Left cardiac atrium (tissue), 4 donors: ENCODE results near the gene TMEM143. TPM values are rescaled to one million over a fixed set of nuclear protein-coding genes. Genes with fewer than 3 reads are reported as not detected.
A peak's percentile ranks its signal among the peaks of the same experiment; 100 is the strongest.
"Not testable (repeated sequence)": the region's sequence is repeated elsewhere in the genome, so short reads cannot be mapped to it uniquely, and the experiment has no call there.

Experiments used
- ATAC-seq, 2 donors: fragments of 200-7000 bp; cut with Tn5 transposase; one replicate each; pipeline ENCODE4 v1.9.1; 2020; ENCODE audit warnings: mild to moderate bottlenecking in 2 of 2, moderate library complexity in 2 of 2
- DNase-seq: peaks from one replicate; pipeline ENCODE4 v3.0.0-alpha.2; 2020
- intact Hi-C, 2 donors: fragments of 100-400 bp; cut with DNase I; formaldehyde crosslinking; loops; one replicate each; pipeline versions ENCODE4 v1.14.1 to v1.15.1; 2022 to 2023
- total RNA-seq, 2 donors: library from RNA; stranded (reverse); fragmentation: NEBNext Ultra II Directional; extraction: Animal tissue kit (Norgen Biotek cat#: 25700); gene quantifications; one replicate each; pipeline ENCODE4 v1.2.1, GENCODE V29; 2021
- donor health status: DM: no; HTN: yes; CAD: no.
- donor health status: DM: no; HTN: yes; CAD: no; lungs with severe emphysema.
- donor health status: DM: yes; HTN: yes; CAD: no.
- donor health status: Dilated cardiomyopathy.

Gene TMEM143
- total RNA-seq, 2 donors from 2014 or later = 30.5 to 43.0 TPM

DNA sequence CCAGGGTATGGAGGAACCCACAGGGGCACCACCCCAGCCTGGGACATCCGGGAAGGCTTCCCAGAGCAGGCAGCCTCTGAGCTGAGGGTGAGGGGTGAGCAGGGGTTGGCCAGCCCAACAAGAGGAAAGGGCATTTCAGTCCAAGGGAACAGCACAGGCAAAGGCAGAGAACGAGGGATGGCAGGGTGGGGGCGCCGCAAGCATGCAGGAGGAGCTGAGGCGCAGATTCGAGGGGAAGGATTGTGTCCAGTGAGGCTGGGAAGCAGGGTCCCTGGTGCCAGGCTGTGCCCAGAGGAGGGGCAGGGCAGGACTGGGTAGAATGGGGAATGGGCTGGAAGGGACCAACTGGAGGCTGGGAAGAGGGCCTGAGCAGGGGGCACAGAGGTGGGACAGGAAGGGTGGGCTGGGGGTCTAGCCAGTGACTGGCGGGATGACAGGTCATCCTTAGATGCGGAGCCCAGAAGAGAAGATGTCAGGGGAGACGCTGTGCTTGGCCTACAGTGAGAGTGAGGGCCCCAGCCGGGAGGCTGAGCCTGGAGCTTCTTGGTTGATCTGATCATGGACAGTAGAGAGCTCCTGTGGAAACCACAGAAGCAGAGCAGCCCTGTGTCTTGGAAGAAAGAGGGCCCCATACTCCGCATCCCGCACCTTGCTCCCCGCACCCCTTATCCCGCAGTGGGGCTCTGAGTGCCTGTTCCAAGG, 24.8 kb downstream of the TMEM143 start:
- no peak for DNase-seq
- intact Hi-C loops = no loop called here
- ATAC-seq = no peak

DNA sequence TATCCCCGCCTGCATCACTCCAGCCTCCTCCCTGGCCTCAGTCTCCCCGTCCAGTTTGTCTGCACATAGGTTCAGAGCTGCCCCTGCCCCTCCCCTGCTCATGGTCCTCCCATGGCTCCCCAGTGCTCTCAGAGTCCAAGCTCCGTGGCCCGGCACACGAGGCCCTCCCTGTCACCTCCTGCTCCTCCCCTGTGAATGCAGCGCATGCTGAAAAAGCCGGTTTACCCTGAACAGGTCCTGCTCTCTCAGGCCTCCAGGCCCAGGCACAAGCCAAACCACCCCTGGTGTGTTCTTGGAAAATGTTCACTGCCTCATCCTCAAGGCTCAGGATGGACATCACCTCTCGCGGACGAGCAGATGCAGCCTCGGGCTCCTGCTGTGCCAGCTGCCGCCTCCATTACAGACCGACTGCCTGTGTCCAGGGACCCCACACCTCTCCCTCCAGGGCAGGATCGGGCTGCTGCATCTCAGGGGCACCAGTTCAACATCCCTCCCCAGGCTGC, 25.4 kb downstream of the TMEM143 start:
- ATAC-seq (no peak), DNase-seq (no peak)
- intact Hi-C loops = no loop called here

DNA sequence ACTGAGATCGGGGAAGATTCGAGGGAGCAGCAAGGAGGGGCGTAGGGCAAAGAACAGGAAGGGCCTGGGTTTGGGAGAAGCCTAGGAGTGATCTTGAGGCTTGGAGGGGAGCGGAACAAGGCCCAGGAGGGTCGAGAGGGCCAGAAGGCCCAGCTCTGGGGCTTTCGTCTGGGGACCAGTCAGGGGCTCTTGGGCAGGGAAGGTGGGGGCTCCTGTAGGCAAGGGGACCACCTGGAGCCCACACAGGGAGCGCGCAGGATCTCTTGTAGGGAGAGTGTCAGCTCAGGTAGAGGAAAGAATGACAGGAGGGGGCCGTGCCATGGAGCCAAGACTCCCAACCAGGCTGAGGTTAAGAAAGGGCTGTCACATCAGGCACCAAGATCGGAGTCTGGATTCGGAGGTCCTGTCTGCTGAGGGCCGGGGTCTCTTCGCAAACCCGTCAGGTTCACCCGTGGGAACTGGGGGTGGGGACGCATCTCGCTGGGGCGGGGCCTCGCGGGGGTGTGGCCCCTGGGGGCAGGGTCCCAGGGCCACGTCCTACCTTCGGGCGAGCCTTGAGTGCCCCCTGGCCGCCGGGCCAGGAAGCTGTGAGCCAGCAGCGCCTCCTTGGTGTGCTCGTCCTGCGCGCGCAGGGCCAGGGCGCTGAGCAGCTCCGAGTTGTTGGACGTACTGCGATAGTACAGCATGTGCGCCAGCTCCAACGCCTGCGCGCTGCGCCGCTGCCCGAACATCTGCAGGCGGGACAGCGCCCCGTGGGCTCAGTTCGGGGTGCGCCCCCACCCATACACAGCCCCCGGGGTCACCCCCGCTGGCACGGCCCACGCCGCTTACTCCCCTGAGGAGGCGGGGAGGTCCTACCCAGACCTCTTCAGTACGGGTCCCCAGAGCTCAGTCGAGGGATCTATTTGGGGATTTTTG, 30.0 kb downstream of the TMEM143 start:
- intact Hi-C loops = loop anchor here in 1 of 2 donors (2.0 kb wide), 1 partner anchor 43 kb away; no protein-coding TSS in a partner anchor
- DNase-seq (peak; percentile 94), ATAC-seq (peak; percentile 85 to 92)

DNA sequence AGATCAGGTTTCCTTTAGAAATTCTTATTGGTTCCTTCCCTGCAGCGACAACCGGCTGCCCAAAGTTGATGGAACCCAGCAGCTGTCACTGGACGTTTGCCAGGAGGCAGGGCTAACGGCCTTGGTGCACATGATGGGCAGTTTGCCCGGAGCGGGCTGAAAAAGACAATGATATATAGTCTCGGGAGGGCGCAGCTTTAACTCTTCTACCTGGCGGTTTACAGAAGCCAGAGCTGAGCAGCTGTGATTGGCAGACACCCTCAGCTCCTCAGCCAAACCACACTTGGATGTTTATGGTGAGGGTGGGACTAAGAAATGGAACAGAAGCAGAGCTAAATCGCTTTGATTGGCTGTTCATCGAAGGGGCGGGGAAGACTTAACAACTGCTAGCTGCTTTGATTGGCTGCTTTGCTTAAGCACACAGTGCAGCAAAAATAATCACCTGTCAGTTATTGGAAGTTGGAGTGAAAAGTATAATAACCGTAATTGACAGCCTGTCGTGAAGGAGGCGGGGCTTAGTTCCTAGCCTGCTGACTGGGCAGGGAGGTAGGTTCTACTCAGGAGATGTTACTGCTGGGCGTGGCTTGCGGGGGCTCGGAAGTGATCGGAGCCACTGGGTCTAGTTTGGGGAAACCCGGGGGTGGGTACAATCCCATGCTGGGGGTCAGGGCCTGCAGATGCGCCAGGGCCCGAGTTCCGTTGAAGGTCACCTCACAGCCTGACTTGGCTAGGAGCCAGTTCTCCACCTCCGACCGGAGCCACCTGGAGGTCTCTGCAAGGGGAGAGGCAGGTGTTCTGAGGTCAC, 30.9 kb downstream of the TMEM143 start:
- ATAC-seq (peak; percentile 80 to 84), DNase-seq (peak; percentile 89)
- intact Hi-C loops = loop anchor here in 1 of 2 donors (2.0 kb wide), 1 partner anchor 42 kb away; no protein-coding TSS in a partner anchor

DNA sequence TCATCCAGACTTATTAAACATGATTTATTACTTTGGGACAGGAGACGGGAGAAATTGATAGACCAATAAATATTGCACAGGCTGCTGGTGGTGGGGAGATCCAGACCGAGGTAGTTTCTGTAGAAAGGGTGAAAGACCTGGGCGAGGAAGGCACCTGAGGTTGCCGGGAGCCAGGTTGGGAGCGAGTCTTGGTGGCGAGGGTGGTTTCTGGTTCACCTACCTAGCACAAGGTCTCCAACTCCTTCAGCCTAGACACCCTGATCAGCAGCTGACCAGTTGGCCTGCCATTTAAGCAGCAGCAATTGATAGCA, 31.4 kb downstream of the TMEM143 start:
- intact Hi-C loops = loop anchor here in 1 of 2 donors (2.0 kb wide), 1 partner anchor 42 kb away; no protein-coding TSS in a partner anchor
- ATAC-seq (no peak), DNase-seq (no peak)

DNA sequence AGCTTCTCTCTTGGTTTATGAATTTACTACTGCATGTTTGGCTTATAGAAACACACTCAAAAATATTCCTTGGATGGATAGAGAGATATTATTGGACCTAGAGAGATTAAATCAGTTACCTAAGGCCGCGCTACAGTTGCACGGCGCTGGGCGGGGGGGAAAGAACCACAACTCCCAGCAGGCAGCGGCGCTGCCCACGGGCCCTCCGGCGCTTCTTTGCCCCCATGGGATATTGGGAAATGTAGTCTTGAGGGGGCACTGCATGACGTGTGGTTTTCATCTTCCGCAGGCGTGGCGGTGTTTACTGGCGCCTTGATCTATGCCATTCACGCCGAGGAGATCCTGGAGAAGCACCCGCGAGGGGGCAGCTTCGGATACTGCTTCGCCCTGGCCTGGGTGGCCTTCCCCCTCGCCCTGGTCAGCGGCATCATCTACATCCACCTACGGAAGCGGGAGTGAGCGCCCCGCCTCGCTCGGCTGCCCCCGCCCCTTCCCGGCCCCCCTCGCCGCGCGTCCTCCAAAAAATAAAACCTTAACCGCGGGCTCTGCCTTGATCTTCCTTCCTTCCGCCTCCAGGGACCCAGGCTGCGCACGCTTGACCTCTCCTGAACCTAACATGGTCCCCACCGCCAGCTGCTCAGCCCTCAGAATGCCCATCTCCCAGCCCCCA, 33.6 kb downstream of the TMEM143 start:
- intact Hi-C loops = no loop called here
- ATAC-seq (peak; percentile 14 to 49), DNase-seq (peak; percentile 76)

DNA sequence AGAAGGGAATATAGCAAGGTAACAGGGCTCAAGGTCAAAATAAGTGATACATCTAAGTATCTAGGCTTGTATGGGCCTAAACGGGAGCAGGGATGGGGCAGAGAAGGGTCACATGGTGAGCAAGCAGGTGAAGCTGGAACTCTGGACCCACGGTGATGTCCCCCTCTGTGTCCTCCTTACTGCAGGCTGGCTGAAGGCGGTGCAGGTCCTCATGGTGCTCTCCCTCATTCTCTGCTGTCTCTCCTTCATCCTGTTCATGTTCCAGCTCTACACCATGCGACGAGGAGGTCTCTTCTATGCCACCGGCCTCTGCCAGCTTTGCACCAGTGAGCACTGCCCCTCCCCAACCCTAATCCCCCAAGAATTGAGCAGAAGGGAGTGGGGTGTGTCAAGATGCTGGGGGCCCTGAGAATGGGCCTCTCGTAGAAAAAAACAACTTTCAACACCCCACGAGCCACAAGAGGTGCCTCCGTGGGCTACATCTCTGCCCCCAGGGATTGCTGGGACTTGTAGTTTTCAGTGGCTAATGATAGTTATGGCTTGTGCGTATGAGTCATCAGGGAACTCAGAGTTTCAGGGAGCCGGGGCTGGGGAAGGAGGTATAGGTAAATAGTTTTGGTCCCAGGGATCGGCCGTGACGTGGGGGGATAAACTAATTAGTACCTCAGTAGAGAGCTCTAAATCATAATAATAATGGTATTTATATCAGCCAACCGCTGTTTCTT, 34.4 kb downstream of the TMEM143 start:
- intact Hi-C loops = loop anchor here in 1 of 2 donors (10.0 kb wide), 1 partner anchor 255 kb away; no protein-coding TSS in a partner anchor
- DNase-seq = no peak
- ATAC-seq = no peak

DNA sequence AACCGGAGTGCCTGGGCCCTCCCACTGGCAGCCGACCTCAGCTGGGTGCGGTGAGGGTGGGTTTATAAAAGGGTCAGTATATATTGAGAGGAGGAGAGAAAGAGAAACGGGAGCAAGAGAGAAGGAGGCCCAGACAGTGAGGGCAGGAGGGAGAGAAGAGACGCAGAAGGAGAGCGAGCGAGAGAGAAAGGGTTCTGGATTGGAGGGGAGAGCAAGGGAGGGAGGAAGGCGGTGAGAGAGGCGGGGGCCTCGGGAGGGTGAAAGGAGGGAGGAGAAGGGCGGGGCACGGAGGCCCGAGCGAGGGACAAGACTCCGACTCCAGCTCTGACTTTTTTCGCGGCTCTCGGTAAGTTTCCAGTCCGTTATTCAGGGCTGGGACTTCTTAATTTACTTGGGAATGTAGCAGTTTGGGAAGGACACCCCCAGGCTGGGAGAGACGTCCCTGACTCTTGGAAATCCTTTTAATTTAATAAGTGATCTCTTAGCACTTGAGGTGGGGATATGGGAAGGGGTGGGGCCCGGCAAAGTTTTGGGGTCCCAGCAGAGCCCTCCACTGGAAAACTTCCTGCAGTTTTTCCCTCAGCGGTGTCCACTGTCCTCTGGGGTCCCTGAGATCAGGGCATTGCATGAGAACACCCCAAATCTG, 38.4 kb downstream of the TMEM143 start, which contains the start of gene EMP3:
TSS of gene EMP3 (plus strand) at position 288 of the 646 bp plus-strand sequence. CDS start 1,293 bp downstream, outside the sequence.
- intact Hi-C loops = loop anchor here in 1 of 2 donors (10.0 kb wide), 1 partner anchor 259 kb away; no protein-coding TSS in a partner anchor

DNA sequence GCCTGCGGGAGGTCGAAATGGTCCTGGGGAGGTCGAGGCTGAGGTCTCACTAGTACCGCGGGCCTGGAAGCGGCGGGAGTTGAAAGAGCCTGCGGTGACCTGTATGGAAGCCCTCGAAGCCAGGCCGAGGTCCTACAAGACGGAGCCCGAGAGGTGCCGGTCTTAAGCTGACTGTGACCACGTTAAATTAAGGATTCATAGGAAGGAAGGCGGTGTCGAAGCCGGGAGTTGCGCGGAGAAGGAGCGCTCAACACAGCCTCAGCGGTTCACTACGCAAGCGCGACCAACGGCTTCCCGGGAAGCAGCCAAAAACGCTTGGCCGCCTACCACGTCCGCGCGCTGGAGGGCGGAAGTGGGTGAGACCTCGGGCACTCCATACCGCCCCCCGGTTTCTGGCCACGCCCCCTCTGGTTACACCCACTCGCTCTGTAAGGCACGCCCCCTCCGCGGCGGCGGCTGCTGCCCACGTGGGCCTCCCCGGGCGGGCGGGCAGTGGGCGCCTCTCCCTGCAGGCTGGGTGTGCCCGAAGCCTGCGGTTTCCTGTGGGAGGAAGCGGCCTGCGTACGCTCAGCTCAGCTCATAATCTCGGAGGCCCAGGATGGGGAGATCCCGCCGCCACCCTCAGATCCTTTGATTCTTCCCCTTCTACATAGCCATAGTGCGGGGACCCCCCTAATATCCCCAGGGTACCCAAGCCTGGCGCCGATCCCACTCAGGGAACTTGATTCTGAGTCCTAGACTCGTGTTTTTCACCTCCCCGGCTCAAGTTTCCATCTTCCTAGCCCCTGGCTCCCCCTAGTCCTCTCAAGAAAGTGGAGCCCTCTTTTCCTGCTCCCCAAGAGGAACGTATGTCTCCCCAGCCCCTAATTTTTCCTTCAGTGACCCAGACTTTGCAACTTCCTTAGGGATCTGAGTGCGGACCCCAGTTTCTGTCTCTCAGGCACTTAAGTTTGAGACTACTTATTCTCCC, 41.8 kb downstream of the TMEM143 start:
- intact Hi-C loops = loop anchor here in 1 of 2 donors (10.0 kb wide), 1 partner anchor 263 kb away; no protein-coding TSS in a partner anchor
- ATAC-seq (peak; percentile 91 to 92), DNase-seq (peak; percentile 99)

More for the DNA sequence above, 38.4 kb downstream of the TMEM143 start, which contains the start of gene EMP3:
- DNase-seq (peak; percentile 84), ATAC-seq (peak; percentile 44 to 56)

DNA sequence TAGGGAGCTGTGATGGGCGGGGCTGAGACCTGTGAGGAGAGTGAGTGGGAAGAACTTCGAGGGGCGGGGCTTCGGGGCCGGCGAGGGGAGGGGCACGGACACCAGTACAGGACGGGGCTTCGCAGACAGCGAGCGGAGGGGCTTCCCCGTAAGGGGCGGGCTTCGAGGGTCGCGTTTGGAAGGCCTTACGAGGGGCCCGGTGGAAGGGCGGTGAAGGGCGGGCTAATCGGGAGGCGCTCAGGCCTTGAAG, 42.4 kb downstream of the TMEM143 start:
- peak; percentile 98 for DNase-seq
- intact Hi-C loops = loop anchor here in 1 of 2 donors (10.0 kb wide), 1 partner anchor 264 kb away; no protein-coding TSS in a partner anchor
- ATAC-seq = peak; percentile 88 to 89

DNA sequence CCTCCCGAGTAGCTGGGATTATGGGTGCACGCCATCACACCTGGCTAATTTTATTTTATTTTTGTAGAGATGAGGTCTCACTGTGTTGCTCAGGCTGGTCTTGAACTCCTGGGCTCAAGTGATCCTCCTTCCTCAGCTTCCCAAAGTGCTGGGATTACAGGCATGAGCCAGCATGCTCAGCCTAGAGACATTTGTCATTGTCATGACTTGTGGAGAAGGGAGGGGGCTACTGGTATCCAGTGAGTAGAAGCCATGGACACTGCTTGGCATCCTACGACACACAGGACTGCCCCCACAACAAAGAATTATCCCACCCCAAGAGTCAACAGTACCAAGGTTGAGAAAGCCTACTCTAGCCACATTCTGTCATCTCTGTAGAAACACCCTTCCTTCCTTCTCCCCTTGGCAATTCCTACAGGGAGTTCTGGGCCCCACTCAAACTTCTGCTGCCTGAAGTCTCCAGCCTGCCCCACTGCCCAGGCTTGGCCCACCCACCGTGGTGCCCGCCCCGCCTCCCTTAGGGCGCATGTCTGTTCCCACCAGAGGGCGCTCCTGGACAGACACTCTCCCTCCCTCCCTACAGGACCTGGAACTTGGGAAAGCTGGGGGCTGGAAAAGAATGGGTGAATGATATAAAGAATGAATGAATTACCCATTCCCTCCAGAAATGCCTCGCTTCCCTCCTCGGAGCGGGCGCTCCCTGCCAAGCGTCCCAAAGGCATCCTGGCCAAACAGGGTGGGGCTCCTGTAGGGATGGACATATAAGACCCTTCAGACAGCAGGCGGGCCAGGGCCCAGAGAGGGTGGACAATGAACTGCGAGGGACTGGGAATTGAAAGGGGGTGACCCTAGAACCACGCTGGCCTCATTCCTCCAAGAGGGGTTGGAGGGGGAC, 43.8 kb downstream of the TMEM143 start:
- ATAC-seq (peak; percentile 35 to 54), DNase-seq (peak; percentile 89)
- intact Hi-C loops = loop anchor here in 1 of 2 donors (10.0 kb wide), 1 partner anchor 265 kb away; no protein-coding TSS in a partner anchor

DNA sequence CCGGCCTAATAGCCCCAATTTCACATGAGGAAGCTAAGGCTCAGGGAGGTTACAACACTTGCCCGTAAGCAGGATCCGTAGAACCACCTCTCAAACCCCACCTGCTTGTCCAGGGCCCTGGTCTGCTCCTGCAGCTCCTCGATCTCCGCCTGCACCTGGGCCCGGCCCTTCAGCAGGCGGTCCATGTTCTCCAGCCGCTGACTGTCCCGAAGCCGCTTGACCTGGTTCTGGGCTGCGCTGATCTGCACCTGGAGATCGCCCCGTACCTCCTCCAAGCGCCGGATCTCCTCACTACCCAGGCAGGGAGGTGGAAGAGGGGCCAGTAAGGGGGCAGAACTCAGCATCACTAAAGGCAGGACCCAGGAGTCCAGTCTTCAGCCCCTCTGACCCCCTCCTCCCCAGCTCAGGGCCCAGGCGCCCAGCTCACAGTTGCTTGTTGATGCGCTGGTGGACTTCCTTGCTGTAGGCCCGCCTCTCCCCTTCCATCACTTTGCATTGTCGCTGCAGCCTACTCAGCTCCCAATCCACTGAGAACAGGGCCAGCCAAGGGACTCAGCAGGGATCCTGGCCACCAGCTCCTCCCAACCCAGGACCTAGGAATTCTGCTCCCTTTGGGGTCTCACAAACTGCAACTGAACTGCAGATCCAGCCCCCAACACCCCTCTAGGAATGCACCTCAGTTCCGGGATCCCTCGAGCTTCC, 45.3 kb downstream of the TMEM143 start:
- DNase-seq = no peak
- intact Hi-C loops = no loop called here
- no peak for ATAC-seq

DNA sequence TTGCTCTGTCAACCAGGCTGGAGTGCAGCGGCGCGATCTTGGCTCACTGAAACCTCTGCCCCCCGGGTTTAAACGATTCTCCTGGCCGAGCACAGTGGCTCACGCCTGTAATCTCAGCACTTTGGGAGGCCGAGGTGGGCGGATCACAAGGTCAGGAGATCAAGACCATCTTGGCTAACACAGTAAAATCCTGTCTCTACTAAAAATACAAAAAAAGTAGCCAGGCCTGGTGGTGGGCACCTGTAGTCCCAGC, 46.1 kb downstream of the TMEM143 start:
- intact Hi-C loops, DNase-seq, ATAC-seq: not testable (repeated sequence)

DNA sequence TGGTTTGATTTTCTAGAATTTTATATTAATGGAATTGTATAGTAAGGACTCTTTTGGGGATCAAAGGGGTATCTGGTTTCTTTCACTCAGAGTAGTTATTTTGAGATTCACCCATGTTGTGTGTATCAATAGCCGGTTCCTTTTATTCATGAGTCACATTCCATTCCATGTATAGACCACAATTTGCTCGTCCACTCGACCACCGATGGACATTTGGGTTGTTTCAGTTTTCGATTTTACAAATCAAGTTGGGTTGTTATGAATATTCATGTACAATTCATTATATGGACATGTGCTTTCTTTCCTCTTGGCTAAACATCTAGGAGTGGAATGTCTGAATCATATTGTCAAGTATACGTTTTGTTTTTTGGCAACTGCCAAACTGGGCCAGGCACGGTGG, 48.0 kb downstream of the TMEM143 start:
- ATAC-seq = no peak
- intact Hi-C loops = no loop called here

DNA sequence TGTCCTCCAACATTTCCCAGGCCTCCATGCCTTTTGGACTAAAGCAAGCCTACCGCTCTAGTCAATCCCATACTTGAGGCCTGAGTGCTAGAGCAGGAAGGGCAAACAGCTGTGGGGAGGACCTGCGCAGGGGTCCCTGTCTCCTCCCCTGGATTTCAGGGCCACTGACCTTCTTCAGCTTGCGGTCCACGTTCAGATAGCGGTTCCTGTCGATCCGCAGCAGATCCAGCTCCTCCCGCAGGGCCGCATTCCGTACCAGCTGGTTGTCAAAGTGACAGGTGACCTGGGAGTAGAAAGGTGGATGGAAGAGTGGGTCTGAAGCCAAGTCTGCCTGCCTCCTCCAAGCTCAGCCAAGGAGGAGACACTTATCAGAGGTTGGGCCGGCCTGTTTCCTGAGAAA, 52.4 kb downstream of the TMEM143 start:
- ATAC-seq = no peak

More for the DNA sequence above, 48.0 kb downstream of the TMEM143 start:
- DNase-seq = no peak

More for the DNA sequence above, 52.4 kb downstream of the TMEM143 start:
- no peak for DNase-seq
- intact Hi-C loops = no loop called here
